Neural progenitor cell (in vitro differentiated cells): ENCODE data around the gene HYOU1.

ENCODE experiments used
- EZH2 ChIP-seq: fragments of 200-600 bp; sonication (generic); IDR thresholded peaks from 2 replicates; pipeline ENCODE4 v1.6.1; 2017; ENCODE audit warnings: antibody characterized with exemption, mild to moderate bottlenecking, moderate library complexity
- EZH2phosphoT487 ChIP-seq: fragments of 200-600 bp; sonication (generic); IDR thresholded peaks from 2 replicates; pipeline ENCODE4 v1.6.1; 2017; ENCODE audit warnings: antibody characterized with exemption
- TF ChIP-seq, protein P1 (sequence below): fragments of 200-600 bp; sonication (generic); IDR thresholded peaks from 2 replicates; pipeline ENCODE4 v1.5.1; 2017; ENCODE audit warnings: antibody characterized with exemption, mild to moderate bottlenecking

- TF ChIP-seq, protein P1, sequence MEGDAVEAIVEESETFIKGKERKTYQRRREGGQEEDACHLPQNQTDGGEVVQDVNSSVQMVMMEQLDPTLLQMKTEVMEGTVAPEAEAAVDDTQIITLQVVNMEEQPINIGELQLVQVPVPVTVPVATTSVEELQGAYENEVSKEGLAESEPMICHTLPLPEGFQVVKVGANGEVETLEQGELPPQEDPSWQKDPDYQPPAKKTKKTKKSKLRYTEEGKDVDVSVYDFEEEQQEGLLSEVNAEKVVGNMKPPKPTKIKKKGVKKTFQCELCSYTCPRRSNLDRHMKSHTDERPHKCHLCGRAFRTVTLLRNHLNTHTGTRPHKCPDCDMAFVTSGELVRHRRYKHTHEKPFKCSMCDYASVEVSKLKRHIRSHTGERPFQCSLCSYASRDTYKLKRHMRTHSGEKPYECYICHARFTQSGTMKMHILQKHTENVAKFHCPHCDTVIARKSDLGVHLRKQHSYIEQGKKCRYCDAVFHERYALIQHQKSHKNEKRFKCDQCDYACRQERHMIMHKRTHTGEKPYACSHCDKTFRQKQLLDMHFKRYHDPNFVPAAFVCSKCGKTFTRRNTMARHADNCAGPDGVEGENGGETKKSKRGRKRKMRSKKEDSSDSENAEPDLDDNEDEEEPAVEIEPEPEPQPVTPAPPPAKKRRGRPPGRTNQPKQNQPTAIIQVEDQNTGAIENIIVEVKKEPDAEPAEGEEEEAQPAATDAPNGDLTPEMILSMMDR = no peak
- no peak for TF ChIP-seq EZH2
- no peak for TF ChIP-seq EZH2phosphoT487
Measured at GRCh38 chr11:119085437-119085847, 28.4 kb upstream of the HYOU1 start.
